ENCODE results near the gene USP11.
A peak's percentile ranks its signal among the peaks of the same experiment; 100 is the strongest.

The USP11 gene

DNA sequence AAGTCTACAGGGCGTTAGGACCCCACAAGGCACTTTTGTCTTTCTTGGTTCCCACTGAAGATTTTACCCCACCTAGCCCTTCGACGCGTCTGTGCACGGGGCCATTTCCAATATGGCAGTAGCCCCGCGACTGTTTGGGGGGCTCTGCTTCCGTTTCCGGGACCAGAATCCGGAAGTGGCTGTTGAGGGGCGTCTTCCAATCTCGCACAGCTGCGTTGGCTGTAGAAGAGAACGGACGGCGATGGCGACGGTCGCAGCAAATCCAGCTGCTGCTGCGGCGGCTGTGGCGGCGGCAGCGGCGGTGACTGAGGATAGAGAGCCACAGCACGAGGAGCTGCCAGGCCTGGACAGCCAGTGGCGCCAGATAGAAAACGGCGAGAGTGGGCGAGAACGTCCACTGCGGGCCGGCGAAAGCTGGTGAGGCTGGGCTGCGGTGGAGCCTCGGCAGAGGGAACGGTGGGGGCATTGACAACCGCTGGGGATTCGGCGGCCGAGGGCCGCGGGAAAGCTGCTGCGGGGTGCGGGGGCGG is at the start of gene USP11:
USP11 (plus strand) TSS at position 207 of the 530 bp plus-strand sequence; CDS start at position 242, 35 bp downstream.
- peak; percentile 41 for DNase-seq (ENCODE audit: low spot score)

DNA sequence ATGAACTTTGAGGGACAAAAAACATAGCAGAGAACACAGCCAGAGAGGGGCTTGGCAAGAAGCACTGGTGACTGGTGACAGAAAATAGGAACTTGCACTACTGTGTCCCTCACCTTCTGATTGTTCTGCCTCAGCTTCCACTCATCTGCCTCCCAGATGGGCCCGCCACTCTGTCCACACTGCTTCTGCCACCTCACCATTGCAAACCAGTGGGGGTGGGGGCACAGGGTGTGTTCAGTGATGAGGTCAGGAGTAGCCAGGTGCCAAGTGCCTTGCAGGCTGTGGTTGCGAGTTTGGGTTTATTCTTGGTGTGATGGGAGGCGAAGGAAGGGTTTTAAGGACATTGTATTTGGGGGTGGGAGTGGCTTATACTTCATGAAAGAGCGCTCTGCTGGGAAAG is 48.3 kb upstream of the USP11 start:
- no peak for DNase-seq (ENCODE audit: low spot score)

- no peak for DNase-seq (ENCODE audit: low spot score)
Measured at GRCh38 chrX:47185241-47185640, 47.6 kb upstream of the USP11 start.

DNA sequence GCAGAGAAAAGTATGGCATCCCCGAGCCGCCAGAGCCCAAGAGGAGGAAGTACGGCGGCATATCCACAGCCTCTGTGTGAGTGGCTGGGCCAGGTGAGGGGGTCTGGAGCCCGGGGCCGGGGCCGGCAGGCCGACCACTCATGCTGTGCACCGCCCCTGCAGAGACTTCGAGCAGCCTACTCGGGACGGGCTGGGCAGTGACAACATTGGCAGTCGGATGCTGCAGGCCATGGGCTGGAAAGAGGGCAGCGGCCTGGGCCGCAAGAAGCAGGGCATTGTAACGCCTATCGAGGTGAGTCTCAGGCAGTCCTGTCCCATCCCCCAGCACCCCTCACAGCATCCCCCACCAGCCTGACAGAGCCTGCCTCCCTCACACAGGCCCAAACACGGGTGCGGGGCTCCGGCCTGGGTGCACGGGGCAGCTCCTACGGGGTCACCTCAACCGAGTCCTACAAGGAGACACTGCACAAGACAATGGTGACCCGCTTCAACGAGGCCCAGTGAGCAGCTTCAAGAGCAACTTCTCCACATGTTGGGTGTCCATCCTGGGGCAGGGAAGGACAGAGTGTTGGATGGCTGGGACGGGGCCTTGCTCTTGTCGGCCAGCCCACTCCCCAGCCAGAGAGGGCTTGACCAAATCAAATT is 46.6 kb upstream of the USP11 start:
- DNase-seq (ENCODE audit: low spot score), result no peak

- DNase-seq (ENCODE audit: low spot score), result no peak
Measured at GRCh38 chrX:47187106-47187677, 45.6 kb upstream of the USP11 start.

DNA sequence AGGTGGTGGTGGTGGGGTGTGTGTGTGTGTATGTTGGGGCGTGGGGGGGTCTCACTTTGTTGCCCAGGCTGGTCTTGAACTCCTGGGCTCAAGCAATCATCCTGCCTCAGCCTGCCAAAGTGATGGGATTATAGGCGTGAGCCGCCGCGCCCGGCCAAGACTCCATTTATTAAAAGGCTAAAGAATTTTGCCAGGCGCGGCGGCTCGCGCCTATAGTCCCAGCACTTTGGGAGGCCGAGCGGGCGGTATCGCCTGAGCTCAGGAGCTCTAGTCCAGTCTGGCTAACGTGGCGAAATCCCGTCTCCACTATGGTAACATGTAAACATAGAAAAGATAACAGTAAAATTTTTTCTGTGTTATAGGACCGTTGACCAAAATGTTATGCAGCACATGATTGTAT is 42.9 kb upstream of the USP11 start:
- DNase-seq (ENCODE audit: low spot score), result no peak

GRCh38 chrX:47190445-47191269 is 42.2 kb upstream of the USP11 start:
- DNase-seq (ENCODE audit: low spot score), result peak; percentile 87

GRCh38 chrX:47191331-47191730 is 41.5 kb upstream of the USP11 start:
- DNase-seq (ENCODE audit: low spot score), result peak; percentile 42

DNA sequence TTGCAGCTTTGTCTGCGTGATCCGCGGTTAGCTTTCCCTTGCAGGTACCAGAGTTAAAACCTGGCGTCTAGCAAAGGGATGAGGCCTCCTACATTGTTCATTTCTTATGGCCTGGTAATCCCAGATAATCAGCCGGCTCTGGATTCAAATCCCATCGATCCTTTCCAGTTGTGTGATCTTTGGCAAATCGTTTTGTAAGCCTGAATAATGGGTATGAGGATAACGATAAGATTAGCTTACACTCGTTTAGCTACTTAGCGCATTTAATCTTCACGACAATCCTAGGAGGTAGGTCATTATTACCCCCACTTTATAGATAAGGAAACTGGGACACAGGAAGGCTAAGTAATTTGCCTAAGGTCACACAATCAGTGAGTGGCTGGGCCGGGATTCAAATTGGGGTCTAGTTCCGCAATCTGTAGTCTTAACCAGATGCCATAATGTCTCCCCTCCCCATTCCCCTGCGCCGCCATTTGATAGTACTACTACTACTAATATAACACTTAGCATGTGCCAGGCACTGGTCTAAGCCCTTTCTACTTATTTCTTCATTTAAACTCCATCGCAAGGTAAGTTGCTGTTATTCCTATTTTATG is 40.9 kb upstream of the USP11 start:
- peak; percentile 26 for DNase-seq (ENCODE audit: low spot score)

GRCh38 chrX:47193475-47194193 is 39.2 kb upstream of the USP11 start, which contains the start of gene UBA1:
Gene UBA1 (plus strand): TSS chrX:47193829. CDS start chrX:47198803, 4,974 bp downstream.
- DNase-seq (ENCODE audit: low spot score), result peak; percentile 84

DNA sequence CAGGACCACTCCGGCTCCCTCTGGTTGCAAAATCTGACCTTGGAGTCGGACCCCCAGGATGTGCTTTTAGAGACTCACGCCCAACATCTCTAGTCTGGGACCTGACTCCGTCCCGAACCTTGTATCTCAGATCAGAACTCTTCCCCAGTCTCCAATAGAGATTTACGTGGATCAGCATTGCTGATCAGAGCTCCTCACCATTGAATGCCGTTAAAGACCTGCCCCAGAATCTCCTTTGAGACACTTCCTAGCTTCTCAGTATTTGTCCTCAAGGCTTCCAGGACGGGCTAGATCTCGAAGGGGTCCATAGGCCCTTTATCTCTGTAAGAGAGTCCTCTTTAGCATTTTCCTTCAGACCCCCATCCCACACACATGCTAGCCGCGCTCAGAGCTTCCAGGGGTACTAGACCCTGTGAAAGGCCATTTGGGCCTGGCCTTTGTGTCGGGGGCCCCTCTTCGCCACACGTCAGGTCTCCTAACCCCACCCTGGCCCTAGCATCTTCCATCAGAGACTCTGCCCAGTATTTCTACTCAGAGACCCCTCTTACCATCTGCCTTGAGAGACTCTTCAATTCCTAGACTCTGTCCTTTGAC is 38.5 kb upstream of the USP11 start:
- no peak for DNase-seq (ENCODE audit: low spot score)

DNA sequence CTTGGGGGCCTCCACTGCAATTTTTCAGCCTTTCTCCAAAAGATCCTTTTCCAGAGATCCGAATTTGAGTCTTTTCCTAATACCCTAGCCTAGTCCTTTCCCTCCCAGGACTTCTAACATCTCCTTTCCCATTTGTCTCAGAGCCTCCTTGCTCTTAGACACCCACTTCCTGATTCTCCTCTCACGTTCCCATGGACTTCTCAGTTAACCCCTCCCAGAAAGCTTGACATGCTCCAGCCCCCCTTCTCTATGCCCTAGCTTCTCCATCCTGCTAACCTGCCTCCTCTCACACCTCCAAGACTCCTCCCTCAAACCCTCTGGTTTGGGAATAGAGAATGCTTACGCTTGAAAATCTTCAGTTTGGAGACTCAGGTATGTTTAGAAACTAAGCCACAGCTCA is 36.7 kb upstream of the USP11 start:
- no peak for DNase-seq (ENCODE audit: low spot score)

- no peak for DNase-seq (ENCODE audit: low spot score)
Measured at GRCh38 chrX:47197526-47197925, 35.3 kb upstream of the USP11 start.

DNA sequence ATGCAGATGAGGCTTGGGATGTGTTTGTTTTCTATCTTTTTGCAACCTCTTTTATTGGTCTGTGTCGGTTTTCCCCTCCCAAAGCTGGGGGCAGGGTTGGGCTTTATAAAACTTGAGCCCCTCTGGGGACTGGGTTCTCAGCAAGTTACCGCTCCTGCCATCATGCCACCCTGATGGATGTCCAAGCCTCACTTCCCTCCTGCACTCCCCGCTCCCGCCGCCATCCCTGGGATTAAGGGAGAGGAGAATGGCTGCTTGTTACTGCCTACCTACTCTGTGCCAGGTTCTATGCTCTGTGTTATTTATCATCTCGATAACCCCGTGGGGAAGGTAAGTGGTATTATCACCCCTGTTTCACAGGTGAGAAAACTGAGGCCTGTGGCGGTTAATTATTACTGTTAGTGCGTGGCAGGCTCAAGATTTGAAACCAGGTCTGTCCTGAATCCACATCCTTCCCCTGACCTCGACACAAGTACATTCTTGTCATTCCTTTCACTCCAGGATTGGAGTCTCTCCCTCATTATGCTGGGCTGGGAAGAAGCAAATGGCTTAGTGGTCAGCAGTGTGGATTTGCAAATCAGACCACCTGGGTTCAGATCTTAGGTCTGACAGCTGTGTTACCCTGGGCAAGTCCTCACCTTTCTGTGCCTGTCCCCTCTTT is 34.7 kb upstream of the USP11 start:
- no peak for DNase-seq (ENCODE audit: low spot score)

DNA sequence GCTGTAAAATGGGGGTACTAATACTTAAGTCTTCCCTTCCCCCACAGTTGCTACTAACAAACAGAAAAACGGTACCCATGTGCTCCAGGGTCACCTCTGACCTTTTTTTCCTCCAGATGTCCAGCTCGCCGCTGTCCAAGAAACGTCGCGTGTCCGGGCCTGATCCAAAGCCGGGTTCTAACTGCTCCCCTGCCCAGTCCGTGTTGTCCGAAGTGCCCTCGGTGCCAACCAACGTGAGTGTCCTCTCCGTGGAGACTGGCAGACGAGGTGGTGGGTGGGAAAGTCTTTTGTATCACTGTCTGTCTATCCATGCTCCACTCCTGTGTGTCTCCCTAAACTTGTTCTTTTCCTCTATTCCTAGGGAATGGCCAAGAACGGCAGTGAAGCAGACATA is 34.1 kb upstream of the USP11 start:
- no peak for DNase-seq (ENCODE audit: low spot score)

- no peak for DNase-seq (ENCODE audit: low spot score)
Measured at GRCh38 chrX:47199286-47199685, 33.5 kb upstream of the USP11 start.

- no peak for DNase-seq (ENCODE audit: low spot score)
Measured at GRCh38 chrX:47200385-47201150, 32.2 kb upstream of the USP11 start.

DNA sequence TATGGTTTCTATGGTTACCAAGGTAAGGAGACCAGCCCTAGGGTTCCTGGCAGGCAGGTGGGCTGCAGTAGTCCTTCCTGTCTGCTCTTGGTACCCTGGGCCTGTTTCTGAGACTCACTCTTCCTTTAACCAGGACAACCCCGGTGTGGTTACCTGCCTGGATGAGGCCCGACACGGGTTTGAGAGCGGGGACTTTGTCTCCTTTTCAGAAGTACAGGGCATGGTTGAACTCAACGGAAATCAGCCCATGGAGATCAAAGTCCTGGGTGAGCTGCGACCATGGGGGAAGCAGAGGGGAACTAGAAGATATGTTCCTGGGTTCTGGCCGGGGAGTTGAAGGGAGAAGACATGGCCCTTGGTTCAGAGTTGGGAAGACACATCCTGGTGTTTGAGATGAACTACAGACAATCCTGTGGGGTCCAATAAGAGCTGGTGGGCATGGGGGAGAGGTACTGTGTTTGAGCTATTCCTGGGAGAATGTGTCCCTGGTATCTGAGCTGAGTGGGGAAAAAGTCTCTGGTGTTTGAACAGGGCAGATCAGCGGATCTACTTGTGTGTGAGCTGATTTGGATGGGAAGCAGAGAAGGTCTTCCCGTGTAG is 31.4 kb upstream of the USP11 start:
- no peak for DNase-seq (ENCODE audit: low spot score)

- no peak for DNase-seq (ENCODE audit: low spot score)
Measured at GRCh38 chrX:47202316-47202715, 30.5 kb upstream of the USP11 start.

DNA sequence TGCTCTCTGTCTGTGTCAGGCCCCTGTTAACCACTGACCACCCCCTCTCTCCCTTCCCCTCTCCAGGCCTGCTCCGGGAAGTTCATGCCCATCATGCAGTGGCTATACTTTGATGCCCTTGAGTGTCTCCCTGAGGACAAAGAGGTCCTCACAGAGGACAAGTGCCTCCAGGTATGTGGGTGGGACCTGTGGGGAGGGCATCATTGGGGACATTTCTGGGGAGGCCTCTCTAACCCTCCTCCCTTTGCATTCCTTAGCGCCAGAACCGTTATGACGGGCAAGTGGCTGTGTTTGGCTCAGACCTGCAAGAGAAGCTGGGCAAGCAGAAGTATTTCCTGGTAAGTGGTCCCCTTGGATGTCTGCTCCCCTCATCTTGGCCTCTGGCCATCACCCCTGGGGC is 29.9 kb upstream of the USP11 start:
- no peak for DNase-seq (ENCODE audit: low spot score)

Measured in germinal center (tissue), 1 donor.